ENCODE data around the gene RALGAPA1. TPM values are rescaled to one million over a fixed set of nuclear protein-coding genes. Genes with fewer than 3 reads are reported as not detected.

Gene RALGAPA1
- total RNA-seq, 1 experiment from 2014 or later, result 30.0 TPM

- Histone ChIP-seq H3K79me2 (ENCODE audit: low read depth) (no peaks in the 10 kb centered on the region), H3K4me2 (no peak overlapping the region), H3K27ac (no peak overlapping the region), H3F3A (ENCODE audit: insufficient read depth, low read depth) (no peaks in the 10 kb centered on the region), H3K27me3 (ENCODE audit: insufficient read depth, low read depth) (no peaks in the 10 kb centered on the region), H3K9me2 (ENCODE audit: insufficient read depth) (no peaks in the 10 kb centered on the region), H2AFZ (no peak overlapping the region), H3K36me3 (ENCODE audit: low read depth) (no peaks in the 10 kb centered on the region), H3K4me3 (no peak overlapping the region), H4K20me1 (ENCODE audit: insufficient read depth) (no peaks in the 10 kb centered on the region), H3K4me1 (replicated peaks; ENCODE audit: insufficient read depth) (no peaks in the 10 kb centered on the region), H3K9me3 (ENCODE audit: insufficient read depth, low read depth) (no peaks in the 10 kb centered on the region)
- peak in 1 of 2 experiments; percentile 16 for DNase-seq
- BruUV-seq (replicated peaks), result no TSS peak
- ChIA-PET POLR2A (ENCODE audit: unreplicated experiment) (interaction anchor here (0.6 kb wide), 2 partner anchors 1223 to 1264 kb away, joined by 3 to 7 read pairs; no protein-coding TSS in a partner anchor), CTCF (interaction anchor here (0.6 to 0.9 kb wide), 5 partner anchors 8 to 575 kb away, joined by 3 to 5 read pairs (median 4); no protein-coding TSS in a partner anchor)
- intact Hi-C loops (cut with micrococcal nuclease; ENCODE audit: unreplicated experiment), result no loop called here
- TF ChIP-seq CTCF (conservative IDR thresholded peaks at IDR 0.05) (peak; percentile 65), EZH2 (IDR thresholded peaks at IDR 0.05; ENCODE audit: low read depth) (no peak)
Observed at GRCh38 chr14:35818346-35819115, 9.4 kb upstream of the RALGAPA1 start.

DNA sequence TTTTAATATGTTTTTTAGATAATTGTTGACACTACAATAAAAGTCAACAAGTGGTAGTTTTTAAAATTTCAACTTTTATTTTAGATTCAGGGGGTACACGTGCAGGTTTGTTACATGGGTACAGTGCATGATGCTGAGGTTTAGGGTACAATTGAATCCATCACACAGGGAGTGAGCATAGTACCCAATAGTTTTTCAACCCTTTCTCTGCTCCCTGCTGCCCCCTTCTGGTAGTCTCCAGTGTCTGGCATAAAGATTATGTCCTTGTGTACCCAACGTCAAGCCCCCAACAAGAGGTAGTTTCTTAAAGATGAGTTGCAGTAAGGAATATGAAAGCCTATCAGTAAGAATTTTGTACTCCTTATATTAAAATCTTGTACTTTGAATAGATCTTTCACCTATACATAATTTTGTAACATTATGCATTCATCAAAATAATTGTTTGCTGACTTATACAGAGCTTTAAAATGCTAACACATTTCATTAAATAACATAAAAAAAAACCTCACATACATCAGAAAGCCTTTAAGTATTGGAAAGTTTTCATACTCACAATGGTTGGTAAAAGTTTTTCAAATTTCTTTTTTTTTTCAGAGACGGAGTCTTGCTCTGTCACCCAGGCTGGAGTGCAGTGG is 5.4 kb upstream of the RALGAPA1 start:
- intact Hi-C loops (cut with micrococcal nuclease; ENCODE audit: unreplicated experiment), result no loop called here
- TF ChIP-seq EZH2 (IDR thresholded peaks at IDR 0.05; ENCODE audit: low read depth) (no peak), CTCF (conservative IDR thresholded peaks at IDR 0.05) (peak; percentile 72)
- Histone ChIP-seq H3K27ac (no peak overlapping the region), H4K20me1 (ENCODE audit: insufficient read depth) (no peaks in the 10 kb centered on the region), H3K4me1 (replicated peaks; ENCODE audit: insufficient read depth) (no peaks in the 10 kb centered on the region), H3K27me3 (ENCODE audit: insufficient read depth, low read depth) (no peaks in the 10 kb centered on the region), H3F3A (ENCODE audit: insufficient read depth, low read depth) (no peaks in the 10 kb centered on the region), H3K79me2 (ENCODE audit: low read depth) (no peaks in the 10 kb centered on the region), H3K9me3 (ENCODE audit: insufficient read depth, low read depth) (no peaks in the 10 kb centered on the region), H3K4me2 (no peak overlapping the region), H3K9me2 (ENCODE audit: insufficient read depth) (no peaks in the 10 kb centered on the region), H3K4me3 (no peak overlapping the region), H2AFZ (no peak overlapping the region), H3K36me3 (ENCODE audit: low read depth) (no peaks in the 10 kb centered on the region)
- no TSS peak for BruUV-seq (replicated peaks)
- peak in 1 of 2 experiments; percentile 35 for DNase-seq
- CTCF ChIA-PET, result interaction anchor here (0.7 to 1.0 kb wide), 3 partner anchors 11 to 841 kb away, joined by 3 read pairs; partner anchors contain the start of gene BRMS1L
- POLR2A ChIA-PET (ENCODE audit: unreplicated experiment), result no interaction called here

GRCh38 chr14:35810963-35811362 is 1.9 kb upstream of the RALGAPA1 start:
- intact Hi-C loops (cut with micrococcal nuclease; ENCODE audit: unreplicated experiment), result no loop called here
- BruUV-seq (replicated peaks), result no TSS peak
- POLR2A ChIA-PET (ENCODE audit: unreplicated experiment), result no interaction called here

More at GRCh38 chr14:35810963-35811362, 1.9 kb upstream of the RALGAPA1 start:
- DNase-seq, result no peak
- Histone ChIP-seq H3K4me3 (no peak overlapping the region), H3K9me3 (ENCODE audit: insufficient read depth, low read depth) (no peaks in the 10 kb centered on the region), H3K79me2 (ENCODE audit: low read depth) (peaks cover 19% of the 10 kb centered on the region), H3K36me3 (ENCODE audit: low read depth) (no peaks in the 10 kb centered on the region; the same call in 1 of the 2 replicates), H2AFZ (no peak overlapping the region), H3K9me2 (ENCODE audit: insufficient read depth) (no peaks in the 10 kb centered on the region), H4K20me1 (ENCODE audit: insufficient read depth) (no peaks in the 10 kb centered on the region; the same call in 1 of the 2 replicates), H3K27ac (no peak overlapping the region), H3K27me3 (ENCODE audit: insufficient read depth, low read depth) (no peaks in the 10 kb centered on the region), H3F3A (ENCODE audit: insufficient read depth, low read depth) (peaks cover 7% of the 10 kb centered on the region; the same call in 1 of the 2 replicates), H3K4me1 (replicated peaks; ENCODE audit: insufficient read depth) (peaks cover 9% of the 10 kb centered on the region; the same call in 1 of the 2 replicates), H3K4me2 (no peak overlapping the region)
- CTCF ChIA-PET, result no interaction called here
- TF ChIP-seq EZH2 (IDR thresholded peaks at IDR 0.05; ENCODE audit: low read depth) (no peak), CTCF (conservative IDR thresholded peaks at IDR 0.05) (no peak)

Measured in PC-9 (cell line).